GM10248 (cell line): ENCODE measurements around the gene MEIS3.

Experiments
- CTCF ChIA-PET: fragments of 300-600 bp; sonication (Branson Sonifier 250); formaldehyde crosslinking; extraction: SDS; loops from one replicate; lab custom pipeline; 2021; ENCODE audit warnings: antibody characterized with exemption; lab: Yijun Ruan, JAX
- POLR2A ChIA-PET: fragments of 350-650 bp; sonication (Branson Sonifier 250); formaldehyde crosslinking; extraction: SDS; loops from one replicate; lab custom pipeline; 2020; ENCODE audit warnings: antibody characterized with exemption; lab: Yijun Ruan, JAX
- DNase-seq: peaks from one replicate; pipeline ENCODE4 v3.0.0; 2012; ENCODE audit errors: extremely low spot score
- CTCF ChIP-seq: IDR thresholded peaks from 2 replicates; pipeline ENCODE4 v1.5.1; 2012; ENCODE audit warnings: mild to moderate bottlenecking, low read depth; ENCODE audit errors: extremely low read depth, missing control alignments, control extremely low read depth

MEIS3 gene

GRCh38 chr19:47419030-47419783 lies at the start of gene MEIS3:
TSS of gene MEIS3 (minus strand) at chr19:47419527. CDS start at chr19:47419081, 446 bp downstream.
- DNase-seq, result no peak
- POLR2A ChIA-PET, result no interaction called here
- CTCF ChIA-PET, result interaction anchor here (1.0 kb wide), 1 partner anchor 9 kb away, joined by 3 read pairs; no protein-coding TSS in a partner anchor
- no peak for TF ChIP-seq CTCF

GRCh38 chr19:47467914-47468313 lies 48.6 kb upstream of the MEIS3 start:
- TF ChIP-seq CTCF, result no peak
- CTCF ChIA-PET, result interaction anchor here (1.6 to 1.7 kb wide), 2 partner anchors 15 to 31 kb away, joined by 3 to 5 read pairs; no protein-coding TSS in a partner anchor
- POLR2A ChIA-PET, result no interaction called here
- DNase-seq, result no peak

GRCh38 chr19:47465957-47466356 lies 46.6 kb upstream of the MEIS3 start:
- no peak for TF ChIP-seq CTCF
- ChIA-PET POLR2A (no interaction called here), CTCF (interaction anchor here (1.6 kb wide), 1 partner anchor 18 kb away, joined by 4 read pairs; the partner anchor contains the start of gene KPTN)
- no peak for DNase-seq

- no peak for TF ChIP-seq CTCF
- POLR2A ChIA-PET, result no interaction called here
- CTCF ChIA-PET, result interaction anchor here (1.3 to 2.5 kb wide), 3 partner anchors 19 to 248 kb away, joined by 3 to 6 read pairs (median 4); partner anchors contain the start of genes EHD2 and KPTN
Observed at GRCh38 chr19:47464675-47465419, 45.5 kb upstream of the MEIS3 start.

DNA sequence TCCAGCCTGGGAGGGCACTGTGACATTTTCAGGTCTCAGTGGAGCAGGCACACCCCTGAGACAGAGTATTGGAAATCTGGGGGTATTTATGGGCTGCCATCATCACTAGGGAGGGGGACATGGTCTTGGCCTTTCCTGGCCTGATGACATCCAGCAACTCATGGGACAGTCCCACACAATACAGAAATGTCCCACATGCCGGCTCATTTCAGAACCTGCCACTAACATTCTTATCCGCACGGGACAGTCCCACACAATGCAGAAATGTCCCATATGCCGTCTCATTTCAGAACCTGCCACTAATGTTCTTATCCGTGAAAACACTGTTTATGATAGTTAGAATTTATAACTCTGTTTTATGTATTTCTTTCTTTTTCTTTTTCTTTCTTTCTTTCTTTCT lies 42.5 kb upstream of the MEIS3 start:
- CTCF ChIA-PET, result interaction anchor here (1.0 to 2.5 kb wide), 2 partner anchors 25 to 34 kb away, joined by 3 to 6 read pairs; no protein-coding TSS in a partner anchor
- POLR2A ChIA-PET, result no interaction called here

More at GRCh38 chr19:47464675-47465419, 45.5 kb upstream of the MEIS3 start:
- no peak for DNase-seq

More for the DNA sequence above, 42.5 kb upstream of the MEIS3 start:
- no peak for TF ChIP-seq CTCF
- no peak for DNase-seq
